Epidermal melanocyte (primary cell): ENCODE measurements around the gene NPR2.

Experiments used
- DNase-seq: peaks from one replicate; pipeline ENCODE4 v3.0.0; 2011; ENCODE audit warnings: low spot score; ENCODE audit not compliant: insufficient read length

The NPR2 gene

DNA sequence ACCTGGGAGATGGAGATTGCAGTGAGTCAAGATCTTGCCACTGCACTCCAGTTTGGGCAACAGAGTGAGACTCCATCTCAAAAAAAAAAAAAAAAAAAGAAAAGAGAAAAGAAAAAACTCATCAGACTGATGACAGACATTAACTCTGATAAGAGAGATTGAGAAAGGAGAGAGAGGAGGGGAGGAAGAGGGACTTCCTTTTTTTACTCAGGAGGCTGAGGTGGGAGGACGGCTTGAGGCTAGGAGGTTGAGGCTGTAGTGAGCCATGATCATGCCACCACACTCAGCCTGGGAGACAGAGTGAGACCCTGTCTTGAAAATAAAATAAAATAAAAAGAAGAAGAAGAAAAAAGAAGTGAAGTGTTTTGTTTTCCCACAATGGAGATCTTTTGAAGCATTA is 27.6 kb upstream of the NPR2 start:
- no peak for DNase-seq

GRCh38 chr9:35766997-35767396 is 24.4 kb upstream of the NPR2 start:
- DNase-seq: no peak

DNA sequence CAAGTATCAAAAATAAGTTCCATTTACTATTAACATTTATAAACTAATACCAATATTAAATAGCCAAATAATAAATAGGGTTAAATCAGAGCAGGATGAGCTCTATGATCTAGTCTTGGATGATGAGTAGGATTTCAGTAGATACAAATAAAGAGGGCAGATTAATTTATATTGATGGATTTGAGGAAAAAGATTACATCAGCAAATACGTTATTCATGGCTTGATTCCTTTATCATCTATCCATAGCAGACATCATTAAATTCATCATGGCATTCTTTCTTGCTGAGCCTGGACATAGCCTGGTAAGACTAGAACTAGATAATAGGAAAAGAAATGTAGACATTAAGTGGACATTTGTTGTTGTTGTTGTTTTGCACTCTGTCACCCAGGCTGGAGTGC is 23.9 kb upstream of the NPR2 start:
- DNase-seq: no peak

GRCh38 chr9:35769763-35770162 is 21.6 kb upstream of the NPR2 start:
- no peak for DNase-seq

- DNase-seq: no peak
These were observed 20.3 kb upstream of the NPR2 start for GRCh38 chr9:35771075-35771433.

GRCh38 chr9:35771534-35771933 is 19.9 kb upstream of the NPR2 start:
- DNase-seq: peak; percentile 35

GRCh38 chr9:35771943-35772342 is 19.4 kb upstream of the NPR2 start:
- no peak for DNase-seq

DNA sequence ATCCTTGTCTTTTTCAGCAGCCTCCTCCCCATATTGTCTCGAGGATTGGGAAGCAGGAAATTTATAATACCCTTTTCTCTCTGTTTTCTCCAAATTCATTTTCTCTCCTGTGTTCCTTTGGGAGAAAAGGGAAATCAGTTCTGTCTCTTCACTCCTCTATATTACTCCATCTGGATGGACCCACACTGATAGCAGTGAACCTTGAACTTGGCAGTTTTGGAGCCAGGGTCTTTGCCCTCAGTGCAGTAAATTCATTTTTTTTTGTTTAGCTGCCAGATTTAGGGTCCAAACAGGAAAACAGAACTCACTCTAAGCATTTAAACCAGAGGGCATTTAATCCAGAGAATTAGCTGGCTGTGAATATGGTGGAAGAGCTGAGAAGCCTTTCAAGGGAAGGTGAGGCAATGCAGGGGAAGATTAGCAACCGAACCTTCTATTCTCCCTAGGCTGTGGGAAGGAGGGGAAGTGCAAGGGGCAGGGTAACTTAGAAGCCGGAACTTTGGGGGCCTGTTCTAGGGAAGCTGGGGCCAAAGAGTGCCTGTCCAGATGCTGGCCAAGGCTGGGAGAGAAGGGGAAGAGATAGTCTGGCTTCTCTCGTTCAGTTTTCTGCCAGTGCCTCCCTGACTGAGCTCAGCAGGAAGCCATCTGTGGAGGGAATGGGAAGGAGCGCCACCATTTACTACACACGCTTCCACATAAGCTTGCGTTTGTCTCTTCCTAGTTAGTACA is 16.3 kb upstream of the NPR2 start:
- no peak for DNase-seq

GRCh38 chr9:35776018-35776417 is 15.4 kb upstream of the NPR2 start:
- no peak for DNase-seq

- no peak for DNase-seq
These were observed 12.9 kb upstream of the NPR2 start for GRCh38 chr9:35778496-35778895.

DNA sequence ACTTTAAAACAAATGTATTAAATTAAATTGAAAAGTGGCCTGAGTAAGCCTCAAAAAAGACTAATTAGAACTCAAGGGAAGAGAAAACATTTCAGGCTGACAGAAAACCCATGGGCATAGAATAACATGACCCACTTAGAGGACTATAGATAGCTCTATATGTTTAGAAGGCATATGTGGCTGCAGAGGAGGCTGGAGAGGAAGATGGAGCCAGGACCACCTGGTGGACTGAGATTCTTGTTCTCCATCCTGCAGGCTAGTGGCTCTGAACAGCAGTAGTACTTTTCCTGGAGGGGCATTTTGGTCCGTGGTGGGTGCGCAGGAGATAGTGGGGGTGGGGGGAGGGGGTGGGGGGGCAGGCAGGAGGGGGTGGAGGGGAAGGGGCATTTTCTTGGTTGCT is 10.3 kb upstream of the NPR2 start:
- DNase-seq: no peak

DNA sequence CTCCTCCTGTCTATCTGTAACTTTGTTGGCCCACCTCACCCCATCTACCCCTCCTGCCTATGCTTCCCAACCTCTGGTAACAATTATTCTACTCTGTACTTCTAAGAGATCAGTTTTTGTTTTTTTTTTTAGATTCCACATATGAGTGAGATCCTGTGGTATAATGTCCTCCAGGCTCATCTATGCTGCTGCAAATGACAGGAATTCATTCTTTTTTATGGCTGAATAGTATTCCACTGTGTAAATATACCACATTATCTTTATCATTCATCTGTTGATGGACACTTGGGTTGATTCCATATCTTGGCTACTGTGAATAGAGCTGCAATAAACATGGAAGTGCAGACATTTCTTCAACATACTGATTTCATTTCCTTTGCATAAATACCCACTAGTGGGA is 8.0 kb upstream of the NPR2 start:
- no peak for DNase-seq

DNA sequence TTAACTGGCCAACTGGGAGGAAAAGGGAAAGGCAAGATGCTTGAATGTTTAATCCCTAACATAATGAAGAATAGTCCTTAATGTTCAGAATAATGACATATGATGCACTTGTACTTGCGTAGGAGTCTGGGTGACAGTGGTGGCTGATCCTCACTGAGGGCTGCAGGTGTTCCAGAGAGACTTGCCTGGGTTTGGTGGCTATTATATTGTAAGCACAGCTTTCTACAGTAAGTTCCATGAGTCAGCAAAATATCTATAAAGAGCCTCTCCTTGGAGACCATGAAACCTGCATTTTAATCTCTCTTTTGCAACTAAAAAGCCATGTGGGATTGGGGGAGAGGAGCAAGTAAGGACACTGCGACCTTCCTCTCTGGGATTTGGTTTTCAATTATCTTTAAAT is 1.9 kb upstream of the NPR2 start:
- DNase-seq: no peak

DNA sequence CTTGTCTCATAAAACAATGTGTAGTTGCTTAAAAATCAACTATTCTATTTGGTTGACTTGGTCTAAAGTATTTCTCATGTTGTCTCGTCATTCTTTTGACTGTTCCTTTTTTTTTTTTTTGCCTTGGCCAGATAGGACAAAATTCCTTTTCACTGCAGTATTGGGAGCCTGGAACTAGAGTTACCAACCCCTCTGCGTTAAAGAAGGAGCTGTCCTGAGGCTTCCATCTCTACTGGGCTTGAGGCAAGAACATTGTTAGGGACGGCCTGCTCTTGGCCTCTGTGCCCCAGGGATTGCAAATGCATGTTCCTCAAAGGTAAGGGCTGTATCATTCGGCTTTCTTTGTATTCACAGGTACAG is 1.4 kb upstream of the NPR2 start:
- no peak for DNase-seq

GRCh38 chr9:35790385-35791296 is 750 bp upstream of the NPR2 start:
- peak; percentile 94 for DNase-seq

GRCh38 chr9:35792024-35792813 is 828 bp downstream of the NPR2 start:
- no peak for DNase-seq

GRCh38 chr9:35792826-35793225 is 1.4 kb downstream of the NPR2 start:
- DNase-seq: no peak

- DNase-seq: no peak
These were observed 2.1 kb downstream of the NPR2 start for GRCh38 chr9:35793461-35793860.

DNA sequence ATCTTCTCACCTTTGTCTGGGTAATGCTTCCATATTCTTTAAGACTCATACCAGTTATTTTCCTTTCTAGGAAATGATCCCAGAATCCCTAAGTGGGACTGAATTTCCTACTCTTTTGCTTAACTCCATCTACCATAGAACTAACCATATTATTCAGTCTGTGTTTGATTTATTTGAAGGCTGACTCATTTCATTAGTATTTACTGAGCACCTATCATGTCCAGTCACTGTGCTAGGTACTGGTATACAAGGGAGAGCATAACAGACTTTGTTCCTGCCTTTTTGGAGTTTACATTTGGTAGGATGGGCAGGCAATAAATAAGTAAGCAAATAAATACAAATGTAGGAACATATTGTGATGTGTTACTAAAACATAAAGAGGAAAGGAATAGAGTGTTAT is 4.3 kb downstream of the NPR2 start:
- no peak for DNase-seq

- DNase-seq: no peak
These were observed 6.1 kb downstream of the NPR2 start for GRCh38 chr9:35797311-35798109.

DNA sequence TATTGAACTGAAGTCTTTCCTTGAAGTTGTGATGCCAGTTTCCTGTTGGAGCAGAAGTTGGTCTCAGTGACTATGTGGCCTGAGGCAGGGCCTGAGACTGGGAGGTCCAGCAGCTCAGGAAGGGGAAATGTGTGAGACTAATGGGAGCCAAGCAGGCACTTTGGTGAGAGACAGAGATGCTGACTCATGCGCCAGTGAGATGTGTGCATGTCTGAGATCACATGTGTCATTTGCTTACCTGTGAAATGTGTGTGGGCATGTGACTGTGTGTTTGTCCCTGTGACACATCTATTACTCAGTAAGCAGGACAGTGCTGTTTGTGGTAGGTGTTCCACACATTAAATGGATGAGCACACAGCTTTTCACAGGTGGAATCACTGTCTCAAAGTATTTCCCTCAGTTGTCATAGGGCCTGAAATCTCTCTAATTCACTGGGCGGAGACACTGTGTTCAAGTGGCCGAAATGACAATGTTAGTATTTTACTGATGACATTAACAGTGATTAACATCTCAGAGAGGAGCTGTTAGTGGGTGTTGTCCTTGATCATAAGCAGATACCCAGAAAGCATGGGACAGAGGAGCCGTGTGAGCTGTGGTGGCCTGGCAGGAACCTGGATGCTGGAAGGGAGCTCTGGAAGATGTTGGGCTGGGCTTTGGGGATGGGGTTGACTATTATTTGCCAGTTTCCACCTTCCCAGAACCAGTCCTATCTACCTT is 7.4 kb downstream of the NPR2 start:
- DNase-seq: no peak
